GM23338 (cell line): ENCODE data around the gene AFAP1. TPM values are rescaled to one million over a fixed set of nuclear protein-coding genes. Genes with fewer than 3 reads are reported as not detected.

Experiments
- ATAC-seq: fragments of 200-7000 bp; cut with Tn5 transposase; 3 replicates; pipeline ENCODE4 v1.9.1; 2020
- DNase-seq: peaks from one replicate; pipeline ENCODE4 v3.0.0-alpha.2; 2015; ENCODE audit warnings: low spot score
- H2AFZ ChIP-seq: fragments of 200-600 bp; sonication (generic); 2 replicates; pipeline ENCODE4 v1.8.0; 2016; ENCODE audit warnings: antibody characterized with exemption, mild to moderate bottlenecking, moderate library complexity
- H3F3A ChIP-seq: fragments of 200-600 bp; sonication (generic); replicated peaks from 2 replicates; pipeline ENCODE4 v1.8.0; 2017; ENCODE audit warnings: antibody characterized with exemption, mixed run types, low read depth
- H3K27ac ChIP-seq: fragments of 200-600 bp; sonication (generic); 2 replicates; pipeline ENCODE4 v1.6.1; 2016; ENCODE audit warnings: low read depth
- H3K27me3 ChIP-seq: fragments of 200-600 bp; sonication (generic); 2 replicates; pipeline ENCODE4 v1.8.0; 2016; ENCODE audit warnings: mild to moderate bottlenecking, mixed run types, moderate library complexity; ENCODE audit not compliant: insufficient read depth
- H3K36me3 ChIP-seq: fragments of 200-600 bp; sonication (generic); 2 replicates; pipeline ENCODE4 v1.8.0; 2016; ENCODE audit warnings: mild to moderate bottlenecking; ENCODE audit not compliant: insufficient read depth
- H3K4me1 ChIP-seq: fragments of 200-600 bp; sonication (generic); 2 replicates; pipeline ENCODE4 v1.8.0; 2016; ENCODE audit warnings: mild to moderate bottlenecking, moderate library complexity; ENCODE audit not compliant: insufficient read depth
- H3K4me2 ChIP-seq: fragments of 200-600 bp; sonication (generic); 2 replicates; pipeline ENCODE4 v1.7.1; 2017; ENCODE audit warnings: mixed run types
- H3K4me3 ChIP-seq: fragments of 200-600 bp; sonication (generic); 2 replicates; pipeline ENCODE4 v1.6.1; 2016; ENCODE audit warnings: mixed run types
- H3K79me2 ChIP-seq: fragments of 200-600 bp; sonication (generic); replicated peaks from 2 replicates; pipeline ENCODE4 v1.8.0; 2017; ENCODE audit warnings: mild to moderate bottlenecking; ENCODE audit not compliant: insufficient read depth
- H3K9me2 ChIP-seq: fragments of 200-600 bp; sonication (generic); 2 replicates; pipeline ENCODE4 v1.8.0; 2017; ENCODE audit not compliant: insufficient read depth
- H4K20me1 ChIP-seq: fragments of 200-600 bp; sonication (generic); replicated peaks from 2 replicates; pipeline ENCODE4 v1.8.0; 2017; ENCODE audit warnings: mild to moderate bottlenecking; ENCODE audit not compliant: insufficient read depth
- H3K27ac Mint-ChIP-seq: 2 replicates; pipeline ENCODE4 v1.8.0; 2020; ENCODE audit warnings: inconsistent platforms, mild to moderate bottlenecking, moderate library complexity, mixed read lengths
- H3K27me3 Mint-ChIP-seq: 3 replicates; pipeline ENCODE4 v1.8.0; 2022; ENCODE audit warnings: low read depth, mild to moderate bottlenecking, moderate library complexity, mixed read lengths, inconsistent platforms; ENCODE audit not compliant: insufficient read depth, poor library complexity
- H3K36me3 Mint-ChIP-seq: 3 replicates; pipeline ENCODE4 v1.8.0; 2021; ENCODE audit warnings: low read depth, mild to moderate bottlenecking, inconsistent platforms, moderate library complexity, mixed read lengths
- H3K4me1 Mint-ChIP-seq: 3 replicates; pipeline ENCODE4 v1.8.0; 2020; ENCODE audit warnings: mild to moderate bottlenecking, inconsistent platforms, mixed read lengths
- H3K4me3 Mint-ChIP-seq: 3 replicates; pipeline ENCODE4 v1.8.0; 2021; ENCODE audit warnings: moderate library complexity, mild to moderate bottlenecking, inconsistent platforms, mixed read lengths
- H3K9me3 Mint-ChIP-seq: 3 replicates; pipeline ENCODE4 v1.8.0; 2020; ENCODE audit warnings: moderate library complexity, mild to moderate bottlenecking, inconsistent platforms, mixed read lengths
- CREB1 ChIP-seq: fragments of 250-450 bp; sonication (Bioruptor Pico); IDR thresholded peaks from 2 replicates; pipeline ENCODE4 v1.5.0; 2020; ENCODE audit warnings: low read depth, mild to moderate bottlenecking, moderate library complexity
- CTCF ChIP-seq, 2 experiments: fragments of 200-600 bp in 1 of 2; sonication (generic) in 1 of 2; conservative IDR thresholded peaks; 2 replicates each; pipeline versions ENCODE4 v1.5.1 to v1.6.1; 2016 to 2017; ENCODE audit warnings: antibody characterized with exemption in 2 of 2, low read depth in 2 of 2, mild to moderate bottlenecking in 2 of 2, moderate library complexity in 1 of 2
- EZH2 ChIP-seq: fragments of 200-600 bp; sonication (generic); IDR thresholded peaks from one replicate; pipeline ENCODE4 v1.8.0; 2017; ENCODE audit warnings: antibody characterized with exemption, mild to moderate bottlenecking, low read depth; ENCODE audit not compliant: unreplicated experiment
- EZH2phosphoT487 ChIP-seq: fragments of 200-600 bp; sonication (generic); IDR thresholded peaks from one replicate; pipeline ENCODE4 v1.8.1; 2018; ENCODE audit warnings: antibody characterized with exemption; ENCODE audit not compliant: unreplicated experiment
- POLR2AphosphoS5 ChIP-seq: IDR thresholded peaks from 2 replicates; pipeline ENCODE4 v1.6.1; 2016; ENCODE audit warnings: antibody characterized with exemption, low read depth
- REST ChIP-seq: IDR thresholded peaks from one replicate; pipeline ENCODE4 v1.6.1; 2018; ENCODE audit warnings: antibody characterized with exemption; ENCODE audit not compliant: unreplicated experiment
- ZNF462 ChIP-seq: fragments of 250-450 bp; sonication (Bioruptor Pico); IDR thresholded peaks from 2 replicates; pipeline ENCODE4 v1.5.0; 2020; ENCODE audit warnings: mild to moderate bottlenecking, moderate library complexity
- polyA plus RNA-seq: library from polyadenylated mRNA; unstranded; fragments of >200 nt; fragmentation: Nextera tagmentation; extraction: Ambion mirVana; gene quantifications from 2 replicates; pipeline ENCODE4 v1.2.1, GENCODE V29; 2016
- total RNA-seq: library from RNA; depleted of rRNA; stranded (reverse); fragments of >200 nt; shearing (Covaris generic); gene quantifications from 2 replicates; pipeline ENCODE4 v1.2.3, GENCODE V29; 2014

Gene AFAP1
- total and polyA plus RNA-seq, 2 experiments from 2014 or later = 6.5 to 21.5 TPM

GRCh38 chr4:7711307-7711963 is 228.2 kb downstream of the AFAP1 start:
- no peak for DNase-seq
- Histone ChIP-seq H3K36me3 (no peaks in the 10 kb centered on the region), H2AFZ (no peak overlapping the region), H3K4me1 (no peaks in the 10 kb centered on the region), H3K4me2 (no peak overlapping the region), H3K9me2 (no peaks in the 10 kb centered on the region), H3K4me3 (no peak overlapping the region), H3F3A (no peaks in the 10 kb centered on the region), H3K79me2 (no peaks in the 10 kb centered on the region), H3K27ac (no peak overlapping the region), H4K20me1 (no peaks in the 10 kb centered on the region), H3K27me3 (no peaks in the 10 kb centered on the region)
- H3K36me3 Mint-ChIP-seq = no peaks in the 10 kb centered on the region
- peaks cover 6% of the 10 kb centered on the region for H3K27me3 Mint-ChIP-seq
- H3K27ac Mint-ChIP-seq = no peak overlapping the region
- no peaks in the 10 kb centered on the region; the same call in 2 of the 3 replicates for H3K4me1 Mint-ChIP-seq
- ATAC-seq = no peak
- TF ChIP-seq EZH2phosphoT487 = no peak
- TF ChIP-seq POLR2AphosphoS5 = no peak
- TF ChIP-seq REST = no peak
- TF ChIP-seq CTCF (conservative IDR thresholded peaks at IDR 0.05; ENCODE audit: low read depth in 2 of 2) = no peak
- no peak for TF ChIP-seq ZNF462 (CRISPR knock-in tag)
- TF ChIP-seq CREB1 (CRISPR knock-in tag) = no peak
- no peak for TF ChIP-seq EZH2
- no peaks in the 10 kb centered on the region for H3K9me3 Mint-ChIP-seq
- no peak overlapping the region for H3K4me3 Mint-ChIP-seq
